GM19463 (cell line): Measurements from ENCODE around the gene RALGAPA2.
A peak's percentile ranks its signal among the peaks of the same experiment; 100 is the strongest.

Source experiments
- ATAC-seq: cut with Tn5 transposase; IDR thresholded peaks from one replicate; pipeline ENCODE4 v1.9.1; 2021; ENCODE audit warnings: mild to moderate bottlenecking, moderate library complexity; ENCODE audit not compliant: unreplicated experiment

RALGAPA2 gene

GRCh38 chr20:20687319-20687718 is 25.1 kb downstream of the RALGAPA2 start:
- no peak for ATAC-seq

- no peak for ATAC-seq
Observed at GRCh38 chr20:20685635-20686034, 26.8 kb downstream of the RALGAPA2 start.

GRCh38 chr20:20683481-20684321 is 28.7 kb downstream of the RALGAPA2 start:
- ATAC-seq, result no peak

DNA sequence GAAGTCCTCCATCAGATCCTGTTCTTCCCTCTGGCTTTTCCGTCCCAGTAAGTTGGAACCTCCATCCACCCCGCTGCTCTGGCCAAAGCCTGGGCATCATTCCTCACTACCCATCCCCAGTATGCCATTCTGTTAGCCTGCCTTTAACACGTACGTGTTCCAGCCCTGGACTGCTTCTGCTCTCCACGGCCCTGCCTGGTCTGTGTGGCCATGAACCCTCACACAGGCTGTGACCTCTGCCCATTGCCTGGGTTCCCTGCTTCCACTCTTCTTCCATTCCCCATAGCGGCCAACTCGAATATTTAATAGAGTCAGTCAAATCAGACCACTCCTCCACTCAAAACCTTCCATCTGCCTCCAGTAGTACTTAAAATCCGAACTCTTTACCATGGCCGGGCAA is 29.4 kb downstream of the RALGAPA2 start:
- ATAC-seq, result no peak

DNA sequence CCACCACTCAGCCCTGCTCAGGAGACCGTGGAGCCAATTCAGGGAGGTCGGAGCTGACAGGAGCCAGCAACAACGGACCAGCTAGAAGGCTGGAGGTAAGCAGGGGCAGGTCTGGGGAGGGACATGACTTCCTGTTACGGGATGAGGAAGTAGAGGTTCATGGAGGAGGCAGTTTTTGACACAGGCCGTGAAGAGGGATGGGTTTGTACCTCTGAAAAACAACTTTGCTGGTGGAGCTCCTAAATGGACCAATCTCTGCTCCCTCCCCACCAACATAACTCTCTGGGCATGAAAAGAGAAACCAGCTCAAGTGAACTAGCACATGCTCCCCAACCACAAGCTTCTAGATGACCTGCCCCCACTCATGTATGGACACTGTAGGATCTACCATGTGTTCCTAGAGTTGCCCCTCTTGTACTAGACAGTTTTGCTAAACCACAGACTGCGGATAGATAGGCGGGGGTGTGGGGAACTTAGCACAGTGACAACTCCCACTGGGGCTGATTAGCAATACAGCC is 31.4 kb downstream of the RALGAPA2 start:
- ATAC-seq, result peak; percentile 64

- ATAC-seq, result no peak
Observed at GRCh38 chr20:20679316-20679715, 33.1 kb downstream of the RALGAPA2 start.

DNA sequence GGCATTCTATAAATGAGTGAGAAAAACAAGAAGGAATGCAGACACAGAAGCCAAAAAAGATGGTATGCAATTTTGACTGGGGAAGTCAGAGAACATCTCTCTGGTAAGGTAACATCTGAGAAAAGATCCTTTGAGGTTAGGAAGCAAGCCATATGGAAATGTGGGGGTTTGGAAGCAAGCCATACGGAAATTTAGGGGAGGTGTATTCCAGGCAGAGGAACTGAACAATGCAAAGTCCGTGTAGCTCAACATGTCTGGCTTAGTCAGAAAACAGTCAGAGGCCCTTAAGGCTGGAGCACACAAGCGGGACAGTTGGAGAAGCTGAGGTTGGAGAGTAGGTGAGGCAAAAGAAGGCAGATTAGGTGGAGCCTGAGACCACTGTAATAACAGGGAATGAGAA is 35.3 kb downstream of the RALGAPA2 start:
- ATAC-seq, result no peak

- ATAC-seq, result peak; percentile 98
Observed at GRCh38 chr20:20668639-20669038, 43.8 kb downstream of the RALGAPA2 start.

DNA sequence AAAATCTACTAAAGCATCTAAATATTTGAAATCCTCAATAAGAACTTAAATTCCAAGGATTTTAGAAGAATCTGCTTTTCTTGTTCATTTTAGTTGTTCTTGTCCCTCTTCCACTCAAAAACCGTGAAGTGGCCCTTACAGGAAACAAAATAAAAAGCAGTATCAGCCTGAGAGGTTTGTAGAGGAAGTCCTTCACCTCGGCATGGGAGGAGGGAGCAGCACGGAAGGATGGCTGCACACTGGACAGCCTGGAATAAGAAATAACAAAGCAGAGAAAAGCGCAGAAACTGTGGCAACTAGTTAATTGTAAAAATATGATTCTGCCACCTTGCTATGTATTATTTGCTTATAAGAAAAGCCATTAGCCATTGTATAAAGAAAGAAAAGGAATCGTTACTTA is 46.1 kb downstream of the RALGAPA2 start:
- no peak for ATAC-seq

GRCh38 chr20:20665606-20666332 is 46.7 kb downstream of the RALGAPA2 start:
- no peak for ATAC-seq

DNA sequence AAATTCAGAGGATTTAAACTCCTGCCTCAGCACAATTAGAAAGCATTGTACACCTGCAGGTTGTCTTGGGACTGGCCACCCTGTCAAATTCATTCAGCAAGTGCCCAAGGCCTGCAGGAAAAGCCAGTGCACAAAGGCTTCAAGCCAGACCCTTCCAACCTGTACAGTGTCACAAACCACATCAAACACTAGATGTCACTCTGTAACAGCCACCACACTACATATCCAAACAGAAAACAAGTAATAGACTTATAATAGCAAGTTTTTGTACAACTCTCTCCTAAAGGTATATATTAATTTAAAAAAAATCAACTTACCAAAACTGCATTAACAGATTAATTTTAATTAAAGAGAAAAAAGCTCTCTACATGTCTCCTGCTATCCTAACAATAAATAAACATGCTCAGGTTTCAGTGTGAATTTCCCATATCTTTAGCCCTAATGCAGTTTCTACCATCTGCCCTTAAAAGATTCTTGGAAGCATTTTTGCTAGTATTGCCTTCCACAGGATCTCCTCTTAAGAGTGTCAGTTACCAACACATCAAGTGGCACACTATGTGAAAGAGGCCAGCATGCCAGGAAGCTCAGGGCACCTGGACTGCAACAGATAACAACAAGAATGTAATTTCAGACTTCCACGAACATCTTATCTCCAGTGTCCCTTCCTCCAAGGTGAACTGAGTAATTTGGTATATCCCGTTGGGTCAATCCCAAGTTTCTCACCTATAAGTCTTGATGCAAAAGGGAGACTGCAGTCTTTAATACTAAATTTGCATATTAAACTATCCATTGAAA is 47.5 kb downstream of the RALGAPA2 start:
- peak; percentile 50 for ATAC-seq

- no peak for ATAC-seq
Observed at GRCh38 chr20:20663841-20664240, 48.6 kb downstream of the RALGAPA2 start.

GRCh38 chr20:20658871-20659431 is 53.5 kb downstream of the RALGAPA2 start:
- ATAC-seq, result no peak

GRCh38 chr20:20658123-20658522 is 54.3 kb downstream of the RALGAPA2 start:
- no peak for ATAC-seq

DNA sequence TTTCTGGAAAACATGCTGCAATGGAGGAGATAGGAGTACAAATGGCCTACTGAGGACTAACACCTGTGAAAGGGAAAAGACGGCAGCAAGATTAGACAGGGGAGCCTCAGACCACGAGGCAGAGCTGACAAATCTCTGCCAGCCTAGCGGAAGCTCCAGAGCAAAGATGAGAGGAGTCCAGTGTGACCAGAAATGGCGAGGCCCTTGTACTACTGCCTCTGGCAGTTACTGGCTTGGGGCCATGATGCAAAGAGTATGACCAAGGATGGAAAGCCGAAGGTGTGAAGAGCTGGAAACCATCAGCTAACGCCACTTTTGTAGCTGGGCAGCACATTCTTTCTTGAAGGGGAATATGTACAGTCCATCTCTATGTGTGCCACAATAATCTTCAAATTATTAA is 55.4 kb downstream of the RALGAPA2 start:
- ATAC-seq, result no peak

GRCh38 chr20:20655883-20656282 is 56.6 kb downstream of the RALGAPA2 start:
- ATAC-seq, result no peak

DNA sequence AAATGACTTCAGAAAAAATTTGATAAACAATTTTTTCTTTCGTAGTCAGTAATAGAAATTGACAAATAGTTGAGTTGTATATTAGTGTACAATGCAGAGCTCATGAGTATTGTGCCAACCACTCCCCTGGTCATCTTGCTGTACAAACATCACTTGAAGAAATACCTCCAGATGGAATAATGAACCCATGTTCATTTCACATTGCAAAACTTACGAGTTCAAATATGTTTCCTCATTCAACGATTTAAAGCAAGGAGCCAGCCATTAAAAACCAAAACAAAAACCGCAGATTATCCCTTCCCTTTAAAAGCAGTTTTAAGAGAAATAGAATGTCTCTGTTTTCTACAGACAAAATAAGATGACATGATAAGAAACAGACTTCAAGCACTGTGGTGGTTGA is 62.5 kb downstream of the RALGAPA2 start:
- no peak for ATAC-seq

GRCh38 chr20:20643927-20644326 is 68.5 kb downstream of the RALGAPA2 start:
- ATAC-seq, result no peak

GRCh38 chr20:20641783-20642182 is 70.7 kb downstream of the RALGAPA2 start:
- ATAC-seq, result no peak

GRCh38 chr20:20638878-20639277 is 73.6 kb downstream of the RALGAPA2 start:
- ATAC-seq, result no peak
